ENCODE measurements around the gene SLC6A6.

DNA sequence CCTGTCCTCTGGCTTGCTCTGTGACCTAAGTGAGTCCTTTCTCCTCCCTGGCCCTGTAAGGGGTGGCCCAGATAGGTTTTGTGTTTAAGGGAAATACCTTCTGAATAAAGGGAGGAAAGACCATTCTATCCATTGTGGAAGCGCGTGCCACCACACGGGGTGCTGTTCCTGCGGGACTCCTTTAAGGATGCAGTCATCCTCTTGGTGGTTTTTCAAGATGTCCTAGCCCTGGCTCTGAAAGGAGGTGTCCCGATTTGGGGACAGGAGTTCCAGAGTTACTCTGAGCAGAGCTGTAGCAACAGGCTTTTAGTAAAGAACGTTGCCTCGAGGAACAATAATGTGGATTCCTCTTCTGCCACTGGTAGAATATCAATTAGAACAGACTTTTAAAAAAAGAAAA lies 9.6 kb downstream of the SLC6A6 start:
- TF ChIP-seq GATA3 (IDR thresholded peaks at IDR 0.05; ENCODE audit: low read depth, low read length) (no peak), GATA2 (IDR thresholded peaks at IDR 0.05; ENCODE audit: low read depth, low read length) (no peak)

All from SH-SY5Y (cell line).